HL-60 (cell line): ENCODE measurements around the gene MYO6.

ENCODE experiments used
- GABPA ChIP-seq: IDR thresholded peaks from 2 replicates; pipeline ENCODE4 v1.6.1; 2012; ENCODE audit warnings: low read depth
- SPI1 ChIP-seq: IDR thresholded peaks from 2 replicates; pipeline ENCODE4 v1.6.1; 2012; ENCODE audit warnings: low read depth, mild to moderate bottlenecking, borderline replicate concordance
- TF ChIP-seq, protein P1 (sequence below): IDR thresholded peaks from one replicate; pipeline ENCODE4 v1.5.1; 2011; ENCODE audit warnings: low read length, control low read depth, inconsistent platforms; ENCODE audit not compliant: insufficient read depth

DNA sequence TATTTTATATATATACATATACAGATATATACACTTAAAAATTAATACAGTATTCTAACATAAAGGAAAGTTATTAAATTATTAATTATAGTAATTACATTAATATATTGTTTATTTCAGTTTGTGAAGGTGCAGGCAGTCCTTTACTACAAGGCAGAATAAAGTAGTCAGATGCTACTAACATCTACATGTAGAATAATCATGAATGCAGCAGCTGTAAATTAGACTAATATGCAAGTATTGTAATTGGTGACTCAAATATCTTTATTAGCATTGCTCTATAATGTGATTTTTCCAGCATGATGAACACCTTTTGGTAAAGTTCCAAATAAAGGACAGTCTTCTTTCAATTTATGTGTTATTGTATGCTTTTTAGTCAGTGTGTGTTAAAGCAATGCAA, 17.3 kb downstream of the MYO6 start:
- TF ChIP-seq, protein P1, sequence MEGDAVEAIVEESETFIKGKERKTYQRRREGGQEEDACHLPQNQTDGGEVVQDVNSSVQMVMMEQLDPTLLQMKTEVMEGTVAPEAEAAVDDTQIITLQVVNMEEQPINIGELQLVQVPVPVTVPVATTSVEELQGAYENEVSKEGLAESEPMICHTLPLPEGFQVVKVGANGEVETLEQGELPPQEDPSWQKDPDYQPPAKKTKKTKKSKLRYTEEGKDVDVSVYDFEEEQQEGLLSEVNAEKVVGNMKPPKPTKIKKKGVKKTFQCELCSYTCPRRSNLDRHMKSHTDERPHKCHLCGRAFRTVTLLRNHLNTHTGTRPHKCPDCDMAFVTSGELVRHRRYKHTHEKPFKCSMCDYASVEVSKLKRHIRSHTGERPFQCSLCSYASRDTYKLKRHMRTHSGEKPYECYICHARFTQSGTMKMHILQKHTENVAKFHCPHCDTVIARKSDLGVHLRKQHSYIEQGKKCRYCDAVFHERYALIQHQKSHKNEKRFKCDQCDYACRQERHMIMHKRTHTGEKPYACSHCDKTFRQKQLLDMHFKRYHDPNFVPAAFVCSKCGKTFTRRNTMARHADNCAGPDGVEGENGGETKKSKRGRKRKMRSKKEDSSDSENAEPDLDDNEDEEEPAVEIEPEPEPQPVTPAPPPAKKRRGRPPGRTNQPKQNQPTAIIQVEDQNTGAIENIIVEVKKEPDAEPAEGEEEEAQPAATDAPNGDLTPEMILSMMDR = no peak
- no peak for TF ChIP-seq SPI1
- TF ChIP-seq GABPA = no peak
